Psoas muscle (tissue), 8 donors: Measurements from ENCODE around the gene OPA3. TPM values are rescaled to one million over a fixed set of nuclear protein-coding genes. Genes with fewer than 3 reads are reported as not detected.

Source experiments
- ATAC-seq, 4 donors: fragments of 200-7000 bp; cut with Tn5 transposase; one replicate each; pipeline ENCODE4 v1.9.1; 2020; ENCODE audit warnings: moderate library complexity in 3 of 4, mild to moderate bottlenecking in 2 of 4
- DNase-seq, 2 donors: peaks; one replicate each; pipeline ENCODE4 v3.0.0-alpha.2; 2020
- H3K27ac ChIP-seq: fragments of 200-600 bp; one replicate; pipeline ENCODE4 v1.8.0; 2022
- H3K27me3 ChIP-seq, 3 donors: fragments of 200-600 bp in 1 of 3; one replicate each; pipeline versions ENCODE4 v1.6.1 to v1.8.0; 2013 to 2022; ENCODE audit warnings: low read length in 2 of 3, mild to moderate bottlenecking in 2 of 3, moderate library complexity in 1 of 3; ENCODE audit not compliant: insufficient read depth in 3 of 3
- H3K36me3 ChIP-seq, 2 donors: fragments of 200-600 bp in 1 of 2; one replicate each; pipeline versions ENCODE4 v1.6.1 to v1.8.0; 2013 to 2022; ENCODE audit warnings: low read depth in 1 of 2, mild to moderate bottlenecking in 1 of 2, moderate library complexity in 1 of 2; ENCODE audit not compliant: insufficient read depth in 1 of 2
- H3K4me1 ChIP-seq: fragments of 200-600 bp; one replicate; pipeline ENCODE4 v1.8.0; 2022
- H3K4me3 ChIP-seq: fragments of 200-600 bp; one replicate; pipeline ENCODE4 v1.8.0; 2022; ENCODE audit warnings: mild to moderate bottlenecking
- H3K9me3 ChIP-seq: fragments of 200-600 bp; one replicate; pipeline ENCODE4 v1.8.0; 2022
- CTCF ChIP-seq: fragments of 200-600 bp; IDR thresholded peaks from one replicate; pipeline ENCODE4 v1.8.0; 2022; ENCODE audit warnings: antibody characterized with exemption
- WGBS, 3 donors: extraction: QIAGEN DNeasy Blood & Tissue Kit; methylation state at CpG; one replicate each; pipeline versions ENCODE4 v1.1.6 to v1.1.7; 2013; 5-methylcytosine and 5-hydroxymethylcytosine counted together
- intact Hi-C, 2 donors: fragments of 100-400 bp; cut with DNase I; formaldehyde crosslinking; loops; one replicate each; pipeline versions ENCODE4 v1.11.0 to v1.14.2; 2022
- polyA plus RNA-seq, 3 donors: library from polyadenylated mRNA; stranded (reverse); fragments of 200-250 nt; gene quantifications; one replicate each; pipeline ENCODE4 v1.2.3, GENCODE V29; 2013
- total RNA-seq, 4 donors: library from RNA; stranded (reverse); fragmentation: NEBNext Ultra II Directional in 2 of 4; extraction: Animal tissue kit (Norgen Biotek cat#: 25700) in 2 of 4; gene quantifications; one replicate each; pipeline versions ENCODE4 v1.2.1 to v1.2.4, GENCODE V29; 2021 to 2023
- donor health status: healthy with polysubstance abuse.
- donor health status: DM: no; HTN: no; CAD: no; lungs with moderate emphysema.
- donor health status: Bipolar disorder and iron deficiency.
- donor health status: healthy.
- donor health status: DM: yes; HTN: yes; CAD: no.
- donor health status: DM: no; HTN: no; CAD: no.
- donor health status: DM: no; HTN: no; CAD: no.
- donor health status: DM: yes; HTN: yes; CAD: no.

Gene OPA3
- total and polyA plus RNA-seq, 7 donors: 9.1 to 27.6 (median 15.8) TPM

GRCh38 chr19:45505996-45506245, 78.7 kb downstream of the OPA3 start:
- Histone ChIP-seq H3K27ac (peak overlapping the region; percentile 93), H3K27me3 (peaks cover 0 to 5% (median 0%) of the 10 kb centered on the region in 3 donors), H3K4me3 (peak overlapping the region; percentile 100), H3K9me3 (no peaks in the 10 kb centered on the region), H3K4me1 (no peaks in the 10 kb centered on the region), H3K36me3 (no peaks in the 10 kb centered on the region)
- TF ChIP-seq CTCF: no peak
- DNase-seq (no peak), ATAC-seq (no peak)
- intact Hi-C loops: no loop called here
- WGBS, 3 donors: 54 to 63% (median 61%) methylated on average over 5 of the region's 5 CpGs

GRCh38 chr19:45505151-45505995, 79.2 kb downstream of the OPA3 start:
- ATAC-seq: no peak
- no peak for DNase-seq
- peak overlapping the region; percentile 93 for H3K27ac ChIP-seq
- H3K36me3 ChIP-seq: no peaks in the 10 kb centered on the region
- no peak for TF ChIP-seq CTCF
- WGBS, 3 donors: 85 to 86% (median 86%) methylated on average over 8 of the region's 8 CpGs
- intact Hi-C loops: no loop called here
- H3K4me1 ChIP-seq: no peaks in the 10 kb centered on the region
- no peak overlapping the region for H3K4me3 ChIP-seq
- H3K27me3 ChIP-seq: peaks cover 0 to 10% (median 0%) of the 10 kb centered on the region in 3 donors
- H3K9me3 ChIP-seq: no peaks in the 10 kb centered on the region

- H3K27me3 ChIP-seq: peaks cover 0 to 25% (median 0%) of the 10 kb centered on the region in 3 donors
- WGBS, 3 donors: 86 to 88% (median 87%) methylated on average over 9 of the region's 9 CpGs
- peaks cover 3% of the 10 kb centered on the region for H3K4me1 ChIP-seq
- H3K36me3 ChIP-seq: no peaks in the 10 kb centered on the region
- no peak overlapping the region for H3K27ac ChIP-seq
- no peaks in the 10 kb centered on the region for H3K9me3 ChIP-seq
- intact Hi-C loops: no loop called here
- no peak for TF ChIP-seq CTCF
- ATAC-seq: no peak
- H3K4me3 ChIP-seq: no peak overlapping the region
- DNase-seq: no peak
Observed at GRCh38 chr19:45503909-45504308, 80.7 kb downstream of the OPA3 start.

- Histone ChIP-seq H3K4me3 (no peak overlapping the region), H3K27ac (no peak overlapping the region), H3K27me3 (peaks cover 0 to 37% (median 2%) of the 10 kb centered on the region in 3 donors), H3K4me1 (peaks cover 9% of the 10 kb centered on the region), H3K36me3 (no peaks in the 10 kb centered on the region), H3K9me3 (no peaks in the 10 kb centered on the region)
- WGBS, 3 donors: 65 to 71% (median 69%) methylated on average over 5 of the region's 5 CpGs
- intact Hi-C loops: no loop called here
- DNase-seq (no peak), ATAC-seq (no peak)
- TF ChIP-seq CTCF: no peak
Observed at GRCh38 chr19:45502111-45502510, 82.5 kb downstream of the OPA3 start.

GRCh38 chr19:45501730-45502014, 82.9 kb downstream of the OPA3 start:
- H3K4me3 ChIP-seq: no peak overlapping the region
- ATAC-seq: no peak
- no peak for TF ChIP-seq CTCF
- no peaks in the 10 kb centered on the region for H3K9me3 ChIP-seq
- H3K4me1 ChIP-seq: peaks cover 9% of the 10 kb centered on the region
- intact Hi-C loops: no loop called here
- no peaks in the 10 kb centered on the region for H3K36me3 ChIP-seq
- peaks cover 0 to 38% (median 2%) of the 10 kb centered on the region in 3 donors for H3K27me3 ChIP-seq
- H3K27ac ChIP-seq: no peak overlapping the region
- no peak for DNase-seq
- WGBS, 3 donors: 37 to 61% (median 46%) methylated on average over 2 of the region's 2 CpGs
